CD8-positive, alpha-beta memory T cell (primary cell): ENCODE data around the gene ACOD1. TPM values are rescaled to one million over a fixed set of nuclear protein-coding genes. Genes with fewer than 3 reads are reported as not detected.

ENCODE experiments used
- CTCF ChIA-PET: fragments of 350-600 bp; sonication (Branson Sonifier 250); formaldehyde crosslinking; loops from one replicate; lab custom pipeline; 2021; ENCODE audit warnings: antibody characterized with exemption; lab: Charles Lee
- POLR2A ChIA-PET: fragments of 350-600 bp; sonication (Branson Sonifier 250); formaldehyde crosslinking; loops from one replicate; lab custom pipeline; 2021; ENCODE audit warnings: antibody characterized with exemption; lab: Charles Lee
- DNase-seq, 5 donors: peaks; one replicate each; pipeline versions ENCODE4 v3.0.0 to v3.0.0-alpha.2; 2020 to 2022; ENCODE audit warnings: mixed read lengths in 1 of 5
- H3K27ac ChIP-seq: one replicate; pipeline ENCODE4 v1.7.0; 2013; ENCODE audit warnings: low read depth, mild to moderate bottlenecking, low read length, moderate library complexity
- H3K27me3 ChIP-seq: 2 replicates; pipeline ENCODE4 v1.7.0; 2013; ENCODE audit warnings: low read length, mild to moderate bottlenecking; ENCODE audit not compliant: insufficient read depth, poor library complexity, severe bottlenecking
- H3K36me3 ChIP-seq: 2 replicates; pipeline ENCODE4 v1.7.0; 2013; ENCODE audit warnings: mild to moderate bottlenecking, low read length, moderate library complexity; ENCODE audit not compliant: insufficient read depth
- H3K4me1 ChIP-seq: 2 replicates; pipeline ENCODE4 v1.7.0; 2013; ENCODE audit warnings: mild to moderate bottlenecking, low read length, moderate library complexity; ENCODE audit not compliant: insufficient read depth
- H3K4me3 ChIP-seq: 2 replicates; pipeline ENCODE4 v1.7.0; 2013; ENCODE audit warnings: mild to moderate bottlenecking, low read length
- H3K9me3 ChIP-seq: 2 replicates; pipeline ENCODE4 v1.7.0; 2013; ENCODE audit warnings: mild to moderate bottlenecking, low read length
- H3K27ac Mint-ChIP-seq, 8 donors: one replicate each; pipeline ENCODE4 v1.8.0; 2020 to 2021; ENCODE audit warnings: mixed read lengths in 8 of 8, mild to moderate bottlenecking in 6 of 8, inconsistent platforms in 3 of 8, moderate library complexity in 3 of 8
- H3K27me3 Mint-ChIP-seq, 2 donors: one replicate each; pipeline ENCODE4 v1.8.0; 2020 to 2021; ENCODE audit warnings: mixed read lengths in 2 of 2, mild to moderate bottlenecking in 1 of 2, moderate library complexity in 1 of 2
- H3K36me3 Mint-ChIP-seq, 3 donors: one replicate each; pipeline ENCODE4 v1.8.0; 2020 to 2021; ENCODE audit warnings: mixed read lengths in 3 of 3, inconsistent platforms in 1 of 3, mild to moderate bottlenecking in 1 of 3
- H3K4me1 Mint-ChIP-seq, 3 donors: one replicate each; pipeline ENCODE4 v1.8.0; 2020 to 2021; ENCODE audit warnings: mixed read lengths in 3 of 3, inconsistent platforms in 1 of 3, mild to moderate bottlenecking in 1 of 3
- H3K4me3 Mint-ChIP-seq, 7 donors: one replicate each; pipeline ENCODE4 v1.8.0; 2020 to 2021; ENCODE audit warnings: mixed read lengths in 7 of 7, mild to moderate bottlenecking in 6 of 7, moderate library complexity in 4 of 7, inconsistent platforms in 2 of 7
- H3K9me3 Mint-ChIP-seq, 5 donors: one replicate each; pipeline ENCODE4 v1.8.0; 2020 to 2022; ENCODE audit warnings: mixed read lengths in 5 of 5, mild to moderate bottlenecking in 3 of 5, moderate library complexity in 2 of 5, inconsistent platforms in 1 of 5
- polyA plus RNA-seq: library from polyadenylated mRNA; unstranded; fragments of 300-500 nt; fragmentation: Illumina TruSeq; gene quantifications from one replicate; pipeline ENCODE4 v1.2.3, GENCODE V29; 2021
- total RNA-seq, 2 experiments: library from RNA; stranded (reverse); gene quantifications; one replicate each; pipeline ENCODE4 v1.2.3, GENCODE V29; 2021

ACOD1 gene
- total and polyA plus RNA-seq, 3 experiments from 2014 or later, result not detected

- Mint-ChIP-seq H3K9me3 (no peaks in the 10 kb centered on the region), H3K27ac (peak overlapping the region in 7 of 8 donors; percentile 95 to 100 (median 99)), H3K4me3 (peak overlapping the region; percentile 90 to 98 (median 95)), H3K27me3 (peaks cover 5 to 8% of the 10 kb centered on the region in 2 donors), H3K36me3 (peaks cover 0 to 24% (median 4%) of the 10 kb centered on the region in 3 donors), H3K4me1 (peaks cover 40 to 61% (median 44%) of the 10 kb centered on the region in 3 donors)
- Histone ChIP-seq H3K4me3 (peak overlapping the region; percentile 91), H3K27ac (peak overlapping the region; percentile 96), H3K9me3 (no peaks in the 10 kb centered on the region), H3K4me1 (peaks cover 31% of the 10 kb centered on the region), H3K36me3 (no peaks in the 10 kb centered on the region), H3K27me3 (peaks cover 13% of the 10 kb centered on the region)
- no peak for DNase-seq
- ChIA-PET CTCF (interaction anchor here (1.0 to 8.8 kb wide), 6 partner anchors 9 to 33 kb away, joined by 3 to 71 read pairs (median 14); partner anchors contain the start of gene FBXL3), POLR2A (interaction anchor here (0.6 to 3.9 kb wide), 7 partner anchors 9 to 1373 kb away, joined by 3 to 95 read pairs (median 4); partner anchors contain the start of genes FBXL3 and KCTD12)
Observed at GRCh38 chr13:76993021-76993420, 44.7 kb downstream of the ACOD1 start.

- H3K4me1 ChIP-seq, result peaks cover 31% of the 10 kb centered on the region
- Mint-ChIP-seq H3K4me1 (peaks cover 37 to 61% (median 44%) of the 10 kb centered on the region in 3 donors), H3K27ac (peak overlapping the region in 7 of 8 donors; percentile 47 to 100 (median 99)), H3K4me3 (peak overlapping the region; percentile 66 to 98 (median 94)), H3K27me3 (peaks cover under 1 to 4% of the 10 kb centered on the region in 2 donors), H3K36me3 (peaks cover 0 to 29% (median 9%) of the 10 kb centered on the region in 3 donors), H3K9me3 (no peaks in the 10 kb centered on the region)
- CTCF ChIA-PET, result interaction anchor here (1.0 to 8.8 kb wide), 6 partner anchors 9 to 33 kb away, joined by 3 to 71 read pairs (median 14); partner anchors contain the start of gene FBXL3
- peaks cover 9% of the 10 kb centered on the region for H3K27me3 ChIP-seq
- no peaks in the 10 kb centered on the region for H3K36me3 ChIP-seq
- no peaks in the 10 kb centered on the region for H3K9me3 ChIP-seq
- no peak for DNase-seq
- no peak overlapping the region for H3K27ac ChIP-seq
- POLR2A ChIA-PET, result interaction anchor here (0.6 to 3.9 kb wide), 4 partner anchors 8 to 1374 kb away, joined by 4 to 95 read pairs (median 11); partner anchors contain the start of gene FBXL3
- H3K4me3 ChIP-seq, result peak overlapping the region; percentile 91
Observed at GRCh38 chr13:76993473-76993872, 45.2 kb downstream of the ACOD1 start.

- peaks cover 37 to 63% (median 46%) of the 10 kb centered on the region in 3 donors for H3K4me1 Mint-ChIP-seq
- H3K4me3 ChIP-seq, result no peak overlapping the region
Observed at GRCh38 chr13:76994281-76994680, 46.0 kb downstream of the ACOD1 start.

GRCh38 chr13:77000475-77000874 lies 52.2 kb downstream of the ACOD1 start:
- ChIA-PET POLR2A (interaction anchor here (2.2 kb wide), 1 partner anchor 8 kb away, joined by 11 read pairs; the partner anchor contains the start of gene CLN5), CTCF (interaction anchor here (1.2 to 3.2 kb wide), 2 partner anchors 20 to 41 kb away, joined by 3 to 21 read pairs; no protein-coding TSS in a partner anchor)
- Mint-ChIP-seq H3K27me3 (no peaks in the 10 kb centered on the region), H3K36me3 (peaks cover 7 to 70% (median 15%) of the 10 kb centered on the region in 3 donors), H3K27ac (no peak overlapping the region), H3K9me3 (no peaks in the 10 kb centered on the region), H3K4me1 (peaks cover 2 to 32% (median 29%) of the 10 kb centered on the region in 3 donors), H3K4me3 (no peak overlapping the region)
- Histone ChIP-seq H3K36me3 (no peaks in the 10 kb centered on the region), H3K4me1 (no peaks in the 10 kb centered on the region), H3K27ac (no peak overlapping the region), H3K27me3 (no peaks in the 10 kb centered on the region), H3K9me3 (no peaks in the 10 kb centered on the region), H3K4me3 (no peak overlapping the region)
- no peak for DNase-seq

More at GRCh38 chr13:76994281-76994680, 46.0 kb downstream of the ACOD1 start:
- Histone ChIP-seq H3K9me3 (no peaks in the 10 kb centered on the region), H3K27ac (no peak overlapping the region), H3K36me3 (no peaks in the 10 kb centered on the region), H3K4me1 (peaks cover 31% of the 10 kb centered on the region), H3K27me3 (peaks cover 3% of the 10 kb centered on the region)
- Mint-ChIP-seq H3K27me3 (peaks cover 0 to 4% of the 10 kb centered on the region in 2 donors), H3K9me3 (no peaks in the 10 kb centered on the region), H3K4me3 (peak overlapping the region; percentile 24 to 98 (median 49)), H3K27ac (peak overlapping the region in 7 of 8 donors; percentile 2 to 98 (median 39)), H3K36me3 (peaks cover 2 to 37% (median 11%) of the 10 kb centered on the region in 3 donors)
- CTCF ChIA-PET, result interaction anchor here (1.5 to 1.9 kb wide), 2 partner anchors 11 to 31 kb away, joined by 5 to 7 read pairs; no protein-coding TSS in a partner anchor
- POLR2A ChIA-PET, result interaction anchor here (2.2 kb wide), 1 partner anchor 32 kb away, joined by 11 read pairs; the partner anchor contains the start of gene FBXL3
- no peak for DNase-seq

- Histone ChIP-seq H3K4me1 (no peaks in the 10 kb centered on the region), H3K4me3 (no peak overlapping the region), H3K9me3 (no peaks in the 10 kb centered on the region), H3K36me3 (no peaks in the 10 kb centered on the region), H3K27me3 (no peaks in the 10 kb centered on the region), H3K27ac (no peak overlapping the region)
- H3K4me3 Mint-ChIP-seq, result no peak overlapping the region
- no peaks in the 10 kb centered on the region for H3K9me3 Mint-ChIP-seq
- peaks cover 4 to 34% (median 34%) of the 10 kb centered on the region in 3 donors for H3K4me1 Mint-ChIP-seq
- H3K36me3 Mint-ChIP-seq, result peaks cover 7 to 67% (median 13%) of the 10 kb centered on the region in 3 donors
- CTCF ChIA-PET, result interaction anchor here (0.9 to 3.2 kb wide), 6 partner anchors 9 to 25 kb away, joined by 3 to 21 read pairs (median 6); partner anchors contain the start of genes CLN5 and FBXL3
- H3K27me3 Mint-ChIP-seq, result no peaks in the 10 kb centered on the region
- no peak for DNase-seq
- H3K27ac Mint-ChIP-seq, result peak overlapping the region in 4 of 8 donors; percentile 11 to 79 (median 62)
- POLR2A ChIA-PET, result interaction anchor here (0.9 to 2.2 kb wide), 3 partner anchors 9 to 127 kb away, joined by 3 to 11 read pairs (median 7); partner anchors contain the start of gene CLN5
Observed at GRCh38 chr13:77001540-77001939, 53.2 kb downstream of the ACOD1 start.

GRCh38 chr13:77001963-77002587 lies 53.8 kb downstream of the ACOD1 start:
- Mint-ChIP-seq H3K27me3 (no peaks in the 10 kb centered on the region), H3K27ac (peak overlapping the region in 4 of 8 donors; percentile 11 to 79 (median 62)), H3K4me1 (peaks cover 6 to 38% (median 33%) of the 10 kb centered on the region in 3 donors), H3K9me3 (no peaks in the 10 kb centered on the region), H3K4me3 (no peak overlapping the region), H3K36me3 (peaks cover 7 to 67% (median 11%) of the 10 kb centered on the region in 3 donors)
- Histone ChIP-seq H3K4me3 (no peak overlapping the region), H3K27me3 (no peaks in the 10 kb centered on the region), H3K4me1 (no peaks in the 10 kb centered on the region), H3K27ac (no peak overlapping the region), H3K36me3 (peaks cover under 1% of the 10 kb centered on the region), H3K9me3 (no peaks in the 10 kb centered on the region)
- ChIA-PET CTCF (interaction anchor here (0.9 to 3.2 kb wide), 6 partner anchors 10 to 25 kb away, joined by 3 to 21 read pairs (median 6); partner anchors contain the start of genes CLN5 and FBXL3), POLR2A (interaction anchor here (0.7 to 2.2 kb wide), 4 partner anchors 10 to 131 kb away, joined by 3 to 11 read pairs (median 5); partner anchors contain the start of gene CLN5)
- DNase-seq, result no peak

GRCh38 chr13:77002590-77003190 lies 54.4 kb downstream of the ACOD1 start:
- Mint-ChIP-seq H3K4me1 (peaks cover 10 to 44% (median 35%) of the 10 kb centered on the region in 3 donors), H3K27me3 (no peaks in the 10 kb centered on the region), H3K4me3 (no peak overlapping the region), H3K9me3 (no peaks in the 10 kb centered on the region), H3K27ac (peak overlapping the region in 3 of 8 donors; percentile 15 to 37 (median 19)), H3K36me3 (peaks cover 7 to 71% (median 15%) of the 10 kb centered on the region in 3 donors)
- no peak for DNase-seq
- POLR2A ChIA-PET, result interaction anchor here (0.7 to 2.2 kb wide), 4 partner anchors 10 to 130 kb away, joined by 3 to 11 read pairs (median 5); partner anchors contain the start of gene CLN5
- H3K27ac ChIP-seq, result no peak overlapping the region
- H3K4me1 ChIP-seq, result no peaks in the 10 kb centered on the region
- no peaks in the 10 kb centered on the region for H3K27me3 ChIP-seq
- CTCF ChIA-PET, result interaction anchor here (0.9 to 3.2 kb wide), 7 partner anchors 10 to 24 kb away, joined by 3 to 21 read pairs (median 5); partner anchors contain the start of genes CLN5 and FBXL3
- H3K4me3 ChIP-seq, result no peak overlapping the region
- peaks cover 6% of the 10 kb centered on the region for H3K36me3 ChIP-seq
- no peaks in the 10 kb centered on the region for H3K9me3 ChIP-seq
